PC-3 (cell line): ENCODE measurements around the gene CHST3.

Experiments used
- CTCF ChIP-seq: fragments of 300-600 bp; sonication (generic); conservative IDR thresholded peaks from 2 replicates; pipeline ENCODE4 v1.5.1; 2017; ENCODE audit warnings: antibody characterized with exemption, low read depth, mild to moderate bottlenecking, low read length
- EZH2phosphoT487 ChIP-seq: fragments of 300-600 bp; sonication (generic); IDR thresholded peaks from 2 replicates; pipeline ENCODE4 v1.6.1; 2018; ENCODE audit warnings: mild to moderate bottlenecking, antibody characterized with exemption, low read length, borderline replicate concordance

- TF ChIP-seq EZH2phosphoT487 (no peak), CTCF (no peak)
Observed at GRCh38 chr10:71978476-71978875, 14.3 kb downstream of the CHST3 start.
